Psoas muscle (tissue), 8 donors: ENCODE data around the gene SIM2. TPM values are rescaled to one million over a fixed set of nuclear protein-coding genes. Genes with fewer than 3 reads are reported as not detected.

ENCODE experiments used
- ATAC-seq, 4 donors: fragments of 200-7000 bp; cut with Tn5 transposase; one replicate each; pipeline ENCODE4 v1.9.1; 2020; ENCODE audit warnings: moderate library complexity in 3 of 4, mild to moderate bottlenecking in 2 of 4
- DNase-seq, 2 donors: peaks; one replicate each; pipeline ENCODE4 v3.0.0-alpha.2; 2020
- H3K27ac ChIP-seq: fragments of 200-600 bp; one replicate; pipeline ENCODE4 v1.8.0; 2022
- H3K27me3 ChIP-seq, 3 donors: fragments of 200-600 bp in 1 of 3; one replicate each; pipeline versions ENCODE4 v1.6.1 to v1.8.0; 2013 to 2022; ENCODE audit warnings: low read length in 2 of 3, mild to moderate bottlenecking in 2 of 3, moderate library complexity in 1 of 3; ENCODE audit not compliant: insufficient read depth in 3 of 3
- H3K36me3 ChIP-seq, 2 donors: fragments of 200-600 bp in 1 of 2; one replicate each; pipeline versions ENCODE4 v1.6.1 to v1.8.0; 2013 to 2022; ENCODE audit warnings: low read depth in 1 of 2, mild to moderate bottlenecking in 1 of 2, moderate library complexity in 1 of 2; ENCODE audit not compliant: insufficient read depth in 1 of 2
- H3K4me1 ChIP-seq: fragments of 200-600 bp; one replicate; pipeline ENCODE4 v1.8.0; 2022
- H3K4me3 ChIP-seq: fragments of 200-600 bp; one replicate; pipeline ENCODE4 v1.8.0; 2022; ENCODE audit warnings: mild to moderate bottlenecking
- H3K9me3 ChIP-seq: fragments of 200-600 bp; one replicate; pipeline ENCODE4 v1.8.0; 2022
- WGBS, 3 donors: extraction: QIAGEN DNeasy Blood & Tissue Kit; methylation state at CpG; one replicate each; pipeline versions ENCODE4 v1.1.6 to v1.1.7; 2013; 5-methylcytosine and 5-hydroxymethylcytosine counted together
- intact Hi-C, 2 donors: fragments of 100-400 bp; cut with DNase I; formaldehyde crosslinking; loops; one replicate each; pipeline versions ENCODE4 v1.11.0 to v1.14.2; 2022
- polyA plus RNA-seq, 3 donors: library from polyadenylated mRNA; stranded (reverse); fragments of 200-250 nt; gene quantifications; one replicate each; pipeline ENCODE4 v1.2.3, GENCODE V29; 2013
- total RNA-seq, 4 donors: library from RNA; stranded (reverse); fragmentation: NEBNext Ultra II Directional in 2 of 4; extraction: Animal tissue kit (Norgen Biotek cat#: 25700) in 2 of 4; gene quantifications; one replicate each; pipeline versions ENCODE4 v1.2.1 to v1.2.4, GENCODE V29; 2021 to 2023
- TF ChIP-seq, protein P1 (sequence below): fragments of 200-600 bp; IDR thresholded peaks from one replicate; pipeline ENCODE4 v1.8.0; 2022; ENCODE audit warnings: antibody characterized with exemption
- donor health status: healthy with polysubstance abuse.
- donor health status: DM: no; HTN: no; CAD: no; lungs with moderate emphysema.
- donor health status: Bipolar disorder and iron deficiency.
- donor health status: healthy.
- donor health status: DM: yes; HTN: yes; CAD: no.
- donor health status: DM: no; HTN: no; CAD: no.
- donor health status: DM: no; HTN: no; CAD: no.
- donor health status: DM: yes; HTN: yes; CAD: no.

SIM2 gene
- total and polyA plus RNA-seq, 7 donors, result 0.06 to 3.0 (median 0.14) TPM

GRCh38 chr21:36672737-36673136 lies 26.2 kb upstream of the SIM2 start:
- no peak for ATAC-seq
- 77 to 86% (median 86%) methylated on average over 5 of the region's 5 CpGs for WGBS, 3 donors

GRCh38 chr21:36676039-36676950 lies 22.6 kb upstream of the SIM2 start:
- Histone ChIP-seq H3K4me1 (no peaks in the 10 kb centered on the region), H3K36me3 (no peaks in the 10 kb centered on the region), H3K27ac (no peak overlapping the region), H3K27me3 (peaks cover 0 to 9% (median 3%) of the 10 kb centered on the region in 3 donors), H3K4me3 (no peak overlapping the region), H3K9me3 (peaks cover 6% of the 10 kb centered on the region)
- 65 to 69% (median 66%) methylated on average over 6 of the region's 6 CpGs for WGBS, 3 donors
- intact Hi-C loops, result no loop called here
- DNase-seq, result no peak
- ATAC-seq, result no peak
- TF ChIP-seq, protein P1, sequence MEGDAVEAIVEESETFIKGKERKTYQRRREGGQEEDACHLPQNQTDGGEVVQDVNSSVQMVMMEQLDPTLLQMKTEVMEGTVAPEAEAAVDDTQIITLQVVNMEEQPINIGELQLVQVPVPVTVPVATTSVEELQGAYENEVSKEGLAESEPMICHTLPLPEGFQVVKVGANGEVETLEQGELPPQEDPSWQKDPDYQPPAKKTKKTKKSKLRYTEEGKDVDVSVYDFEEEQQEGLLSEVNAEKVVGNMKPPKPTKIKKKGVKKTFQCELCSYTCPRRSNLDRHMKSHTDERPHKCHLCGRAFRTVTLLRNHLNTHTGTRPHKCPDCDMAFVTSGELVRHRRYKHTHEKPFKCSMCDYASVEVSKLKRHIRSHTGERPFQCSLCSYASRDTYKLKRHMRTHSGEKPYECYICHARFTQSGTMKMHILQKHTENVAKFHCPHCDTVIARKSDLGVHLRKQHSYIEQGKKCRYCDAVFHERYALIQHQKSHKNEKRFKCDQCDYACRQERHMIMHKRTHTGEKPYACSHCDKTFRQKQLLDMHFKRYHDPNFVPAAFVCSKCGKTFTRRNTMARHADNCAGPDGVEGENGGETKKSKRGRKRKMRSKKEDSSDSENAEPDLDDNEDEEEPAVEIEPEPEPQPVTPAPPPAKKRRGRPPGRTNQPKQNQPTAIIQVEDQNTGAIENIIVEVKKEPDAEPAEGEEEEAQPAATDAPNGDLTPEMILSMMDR, result no peak

More at GRCh38 chr21:36672737-36673136, 26.2 kb upstream of the SIM2 start:
- TF ChIP-seq, protein P1, result no peak
- Histone ChIP-seq H3K27ac (no peak overlapping the region), H3K4me1 (no peaks in the 10 kb centered on the region), H3K36me3 (no peaks in the 10 kb centered on the region), H3K27me3 (peaks cover 0 to 4% (median 3%) of the 10 kb centered on the region in 3 donors), H3K9me3 (no peaks in the 10 kb centered on the region), H3K4me3 (no peak overlapping the region)
- intact Hi-C loops, result no loop called here
- no peak for DNase-seq

- H3K27ac ChIP-seq, result no peak overlapping the region
- 40 to 60% (median 44%) methylated on average over 2 of the region's 2 CpGs for WGBS, 3 donors
- H3K9me3 ChIP-seq, result peaks cover 6% of the 10 kb centered on the region
- H3K36me3 ChIP-seq, result no peaks in the 10 kb centered on the region
- intact Hi-C loops, result no loop called here
- no peak overlapping the region for H3K4me3 ChIP-seq
- H3K27me3 ChIP-seq, result peaks cover 0 to 9% (median 3%) of the 10 kb centered on the region in 3 donors
- H3K4me1 ChIP-seq, result no peaks in the 10 kb centered on the region
- DNase-seq (no peak), ATAC-seq (no peak)
- TF ChIP-seq, protein P1, result no peak
These were observed 21.5 kb upstream of the SIM2 start for GRCh38 chr21:36677443-36677842.

GRCh38 chr21:36678538-36678937 lies 20.4 kb upstream of the SIM2 start:
- intact Hi-C loops, result no loop called here
- no peak for DNase-seq
- Histone ChIP-seq H3K9me3 (peaks cover 6% of the 10 kb centered on the region), H3K27ac (no peak overlapping the region), H3K27me3 (peaks cover 0 to 9% (median 3%) of the 10 kb centered on the region in 3 donors), H3K36me3 (no peaks in the 10 kb centered on the region), H3K4me1 (no peaks in the 10 kb centered on the region), H3K4me3 (no peak overlapping the region)
- WGBS, 3 donors, result 76 to 91% (median 81%) methylated on average over 2 of the region's 2 CpGs
- no peak for ATAC-seq
- TF ChIP-seq, protein P1, result no peak
